ENCODE measurements around the gene UBE4B. TPM values are rescaled to one million over a fixed set of nuclear protein-coding genes. Genes with fewer than 3 reads are reported as not detected.

The UBE4B gene
- total RNA-seq, 1 experiment from 2014 or later: 28.1 TPM

- TF ChIP-seq CTCF (IDR thresholded peaks at IDR 0.05; ENCODE audit: unreplicated experiment): no peak
- intact Hi-C loops (cut with micrococcal nuclease; ENCODE audit: unreplicated experiment): no loop called here
- Mint-ChIP-seq H3K4me1 (ENCODE audit: low read depth, unreplicated experiment) (no peaks in the 10 kb centered on the region), H3K27me3 (ENCODE audit: unreplicated experiment) (peaks cover 18% of the 10 kb centered on the region), H3K4me3 (ENCODE audit: low read depth, unreplicated experiment) (no peak overlapping the region), H3K9me3 (ENCODE audit: low read depth, unreplicated experiment) (no peaks in the 10 kb centered on the region), H3K27ac (ENCODE audit: unreplicated experiment) (no peak overlapping the region), H3K36me3 (ENCODE audit: insufficient read depth, unreplicated experiment) (no peaks in the 10 kb centered on the region)
- CTCF ChIA-PET: interaction anchor here (0.6 kb wide), 1 partner anchor 40 kb away, joined by 3 read pairs; no protein-coding TSS in a partner anchor
- no peak for DNase-seq
- BruUV-seq (replicated peaks): no TSS peak
Measured at GRCh38 chr1:9990944-9991343, 41.8 kb upstream of the UBE4B start.

GRCh38 chr1:9992910-9993309 is 39.8 kb upstream of the UBE4B start:
- Mint-ChIP-seq H3K4me3 (ENCODE audit: low read depth, unreplicated experiment) (no peak overlapping the region), H3K27me3 (ENCODE audit: unreplicated experiment) (peaks cover 36% of the 10 kb centered on the region), H3K27ac (ENCODE audit: unreplicated experiment) (no peak overlapping the region), H3K36me3 (ENCODE audit: insufficient read depth, unreplicated experiment) (peaks cover 10% of the 10 kb centered on the region), H3K4me1 (ENCODE audit: low read depth, unreplicated experiment) (no peaks in the 10 kb centered on the region), H3K9me3 (ENCODE audit: low read depth, unreplicated experiment) (no peaks in the 10 kb centered on the region)
- CTCF ChIA-PET: interaction anchor here (0.6 kb wide), 1 partner anchor 9 kb away, joined by 3 read pairs; no protein-coding TSS in a partner anchor
- DNase-seq: no peak
- no peak for TF ChIP-seq CTCF (IDR thresholded peaks at IDR 0.05; ENCODE audit: unreplicated experiment)
- intact Hi-C loops (cut with micrococcal nuclease; ENCODE audit: unreplicated experiment): no loop called here
- no TSS peak for BruUV-seq (replicated peaks)

GRCh38 chr1:9993561-9994075 is 39.1 kb upstream of the UBE4B start:
- Mint-ChIP-seq H3K4me3 (ENCODE audit: low read depth, unreplicated experiment) (no peak overlapping the region), H3K27me3 (ENCODE audit: unreplicated experiment) (peaks cover 43% of the 10 kb centered on the region), H3K4me1 (ENCODE audit: low read depth, unreplicated experiment) (no peaks in the 10 kb centered on the region), H3K9me3 (ENCODE audit: low read depth, unreplicated experiment) (no peaks in the 10 kb centered on the region), H3K36me3 (ENCODE audit: insufficient read depth, unreplicated experiment) (peaks cover 10% of the 10 kb centered on the region), H3K27ac (ENCODE audit: unreplicated experiment) (no peak overlapping the region)
- CTCF ChIA-PET: interaction anchor here (0.6 kb wide), 1 partner anchor 1179 kb away, joined by 5 read pairs; no protein-coding TSS in a partner anchor
- BruUV-seq (replicated peaks): no TSS peak
- no peak for DNase-seq
- no peak for TF ChIP-seq CTCF (IDR thresholded peaks at IDR 0.05; ENCODE audit: unreplicated experiment)
- intact Hi-C loops (cut with micrococcal nuclease; ENCODE audit: unreplicated experiment): no loop called here

GRCh38 chr1:9996624-9997582 is 35.9 kb upstream of the UBE4B start, which contains the start of gene RBP7:
TSS of gene RBP7 (plus strand) at chr1:9997228. CDS start at chr1:9997259, 31 bp downstream.
- H3K9me3 Mint-ChIP-seq (ENCODE audit: low read depth, unreplicated experiment): no peaks in the 10 kb centered on the region
- H3K27me3 Mint-ChIP-seq (ENCODE audit: unreplicated experiment): peaks cover 44% of the 10 kb centered on the region
- BruUV-seq (replicated peaks): no TSS peak
- H3K27ac Mint-ChIP-seq (ENCODE audit: unreplicated experiment): no peak within 1 kb of the TSS
- TF ChIP-seq CTCF (IDR thresholded peaks at IDR 0.05; ENCODE audit: unreplicated experiment): no peak
- DNase-seq: peak; percentile 3
- CTCF ChIA-PET: no interaction called here
- intact Hi-C loops (cut with micrococcal nuclease; ENCODE audit: unreplicated experiment): no loop called here
- H3K4me3 Mint-ChIP-seq (ENCODE audit: low read depth, unreplicated experiment): peak within 1 kb of the TSS; percentile 66
- peaks cover 10% of the 10 kb centered on the region for H3K36me3 Mint-ChIP-seq (ENCODE audit: insufficient read depth, unreplicated experiment)
- no peaks in the 10 kb centered on the region for H3K4me1 Mint-ChIP-seq (ENCODE audit: low read depth, unreplicated experiment)

All from Calu3 (cell line).